Lung (tissue), 13 donors: ENCODE results near the gene NPIPB6. TPM values are rescaled to one million over a fixed set of nuclear protein-coding genes. Genes with fewer than 3 reads are reported as not detected.

Experiments used
- ATAC-seq: fragments of 200-7000 bp; cut with Tn5 transposase; one replicate; pipeline ENCODE4 v1.9.1; 2020; ENCODE audit warnings: moderate number of reproducible peaks; ENCODE audit not compliant: insufficient read depth, low FRiP score
- DNase-seq, 3 donors: peaks; one replicate each; pipeline ENCODE4 v3.0.0-alpha.2; 2013 to 2017
- H3K27ac ChIP-seq, 2 donors: one replicate each; pipeline ENCODE4 v1.5.1; 2013; ENCODE audit warnings: mild to moderate bottlenecking in 2 of 2, moderate library complexity in 2 of 2, control low read depth in 1 of 2, inconsistent platforms in 1 of 2, low read depth in 1 of 2, low read length in 1 of 2
- H3K27me3 ChIP-seq, 3 donors: one replicate each; pipeline ENCODE4 v1.5.1; 2013; ENCODE audit warnings: low read length in 2 of 3; ENCODE audit not compliant: control insufficient read depth in 3 of 3, insufficient read depth in 3 of 3
- H3K36me3 ChIP-seq, 4 donors: one replicate each; pipeline ENCODE4 v1.5.1; 2013; ENCODE audit warnings: low read length in 4 of 4, mild to moderate bottlenecking in 1 of 4, moderate library complexity in 1 of 4; ENCODE audit not compliant: control insufficient read depth in 4 of 4, insufficient read depth in 4 of 4
- H3K4me1 ChIP-seq, 5 donors: one replicate each; pipeline ENCODE4 v1.5.1; 2013; ENCODE audit warnings: low read length in 5 of 5, mild to moderate bottlenecking in 2 of 5, moderate library complexity in 1 of 5; ENCODE audit not compliant: control insufficient read depth in 5 of 5, insufficient read depth in 5 of 5
- H3K4me3 ChIP-seq: one replicate; pipeline ENCODE4 v1.5.1; 2013; ENCODE audit warnings: mild to moderate bottlenecking, control low read depth, moderate library complexity
- H3K9ac ChIP-seq, 2 donors: one replicate each; pipeline ENCODE4 v1.5.1; 2013; ENCODE audit warnings: low read length in 2 of 2, control low read depth in 1 of 2; ENCODE audit not compliant: insufficient read depth in 1 of 2
- H3K9me3 ChIP-seq, 4 donors: one replicate each; pipeline ENCODE4 v1.5.1; 2013; ENCODE audit warnings: low read length in 3 of 4, mild to moderate bottlenecking in 1 of 4, moderate library complexity in 1 of 4; ENCODE audit not compliant: control insufficient read depth in 4 of 4, insufficient read depth in 3 of 4
- CTCF ChIP-seq: IDR thresholded peaks from 2 replicates; pipeline ENCODE4 v1.5.1; 2012; ENCODE audit warnings: mild to moderate bottlenecking; ENCODE audit errors: control extremely low read depth, extremely low read depth
- WGBS, 2 donors: extraction: QIAGEN DNeasy Blood & Tissue Kit; methylation state at CpG; one replicate each; pipeline ENCODE4 v1.1.7; 2013; 5-methylcytosine and 5-hydroxymethylcytosine counted together
- polyA plus RNA-seq, 2 donors: library from polyadenylated mRNA; stranded (reverse); fragments of 200-250 nt; gene quantifications; one replicate each; pipeline ENCODE4 v1.2.1, GENCODE V29; 2013
- small RNA-seq: library from RNA; depleted of rRNA; stranded (forward); fragments of <200 nt; gene quantifications from one replicate; pipeline ENCODE3, GENCODE V24; 2014; ENCODE audit warnings: low replicate concordance
- total RNA-seq, 2 donors: library from RNA; depleted of rRNA in 1 of 2; stranded (reverse); fragments of >200 nt in 1 of 2; gene quantifications; one replicate each; pipeline ENCODE4 v1.2.1, GENCODE V29; 2014 to 2021
- donor health status: control.
- donor health status: control.
- donor health status: Bipolar disorder and iron deficiency.
- donor health status: healthy.
- donor health status: DM: yes; HTN: yes; CAD: no.

NPIPB6 gene
- total and polyA plus RNA-seq, 4 donors, result 0.14 to 6.1 (median 1.4) TPM

GRCh38 chr16:28292731-28293600 is 70.3 kb downstream of the NPIPB6 start:
- TF ChIP-seq CTCF, result no peak
- DNase-seq (peak; percentile 65 to 79 (median 74)), ATAC-seq (no peak)
- Histone ChIP-seq H3K4me3 (peak overlapping the region; percentile 57), H3K27me3 (peaks cover 0 to 3% (median 0%) of the 10 kb centered on the region in 3 donors), H3K36me3 (no peaks in the 10 kb centered on the region), H3K9ac (peak overlapping the region; percentile 5 to 73), H3K4me1 (peaks cover 0 to 6% (median 4%) of the 10 kb centered on the region in 5 donors), H3K9me3 (no peaks in the 10 kb centered on the region), H3K27ac (no peak overlapping the region)
- 1% methylated on average over 51 to 60 of the region's 60 CpGs for WGBS, 2 donors

Small RNAs within 50 kb of the gene (small RNA-seq; reads per million reads assigned to genes)
- gene AC138904.2 (not detected), gene MIR6862-1 (not detected)

Other genes starting within 250 kb of the NPIPB6 start
- 100 to 1,000 TPM in 1 of 2 donors, 10 to 100 TPM in 1; 86.2 to 166 TPM for gene XPO6, start 151.5 kb downstream of the NPIPB6 start, total RNA-seq
- 100 to 1,000 TPM in 1 of 2 donors, 10 to 100 TPM in 1; 52.9 to 172 TPM for gene XPO6, start 151.5 kb downstream of the NPIPB6 start, polyA plus RNA-seq
- 1 to 10 TPM; 2.7 TPM for gene SBK1, start 71.0 kb downstream of the NPIPB6 start, total RNA-seq
- gene SBK1, start 71.0 kb downstream of the NPIPB6 start, polyA plus RNA-seq, result 1 to 10 TPM in 1 of 2 donors, under 1 TPM in 1; 0.90 to 1.8 TPM
- gene EIF3CL, start 40.3 kb upstream of the NPIPB6 start, total RNA-seq, result 10 to 100 TPM; 56.8 to 95.8 TPM
- gene EIF3CL, start 40.3 kb upstream of the NPIPB6 start, polyA plus RNA-seq, result 10 to 100 TPM; 45.9 to 60.5 TPM
- gene NPIPB7, start 108.8 kb upstream of the NPIPB6 start, total RNA-seq, result not detected
- under 1 TPM; 0.21 to 0.28 TPM for gene NPIPB7, start 108.8 kb upstream of the NPIPB6 start, polyA plus RNA-seq
- 10 to 100 TPM; 42.4 to 64.8 TPM for gene CLN3, start 128.6 kb upstream of the NPIPB6 start, total RNA-seq
- 10 to 100 TPM; 50.1 to 62.2 TPM for gene CLN3, start 128.6 kb upstream of the NPIPB6 start, polyA plus RNA-seq
- 10 to 100 TPM in 1 of 2 donors, 1 to 10 TPM in 1; 8.0 to 24.7 TPM for gene APOBR, start 131.1 kb upstream of the NPIPB6 start, total RNA-seq
- 10 to 100 TPM; 26.0 to 43.2 TPM for gene APOBR, start 131.1 kb upstream of the NPIPB6 start, polyA plus RNA-seq
- gene IL27, start 143.3 kb upstream of the NPIPB6 start, total RNA-seq, result 1 to 10 TPM in 1 of 2 donors, not detected in 1; 1.1 TPM
- 1 to 10 TPM in 1 of 2 donors, under 1 TPM in 1; 0.37 to 1.8 TPM for gene IL27, start 143.3 kb upstream of the NPIPB6 start, polyA plus RNA-seq
- 100 to 1,000 TPM in 1 of 2 donors, 1 to 10 TPM in 1; 8.0 to 212 TPM for gene NUPR1, start 175.5 kb upstream of the NPIPB6 start, total RNA-seq
- 100 to 1,000 TPM; 192 to 828 TPM for gene NUPR1, start 175.5 kb upstream of the NPIPB6 start, polyA plus RNA-seq
- gene SGF29, start 190.4 kb upstream of the NPIPB6 start, total RNA-seq, result 10 to 100 TPM; 17.8 to 30.4 TPM
- gene SGF29, start 190.4 kb upstream of the NPIPB6 start, polyA plus RNA-seq, result 10 to 100 TPM; 18.5 to 46.6 TPM
- gene SULT1A2, start 233.5 kb upstream of the NPIPB6 start, total RNA-seq, result 1 to 10 TPM; 3.7 to 6.4 TPM
- gene SULT1A2, start 233.5 kb upstream of the NPIPB6 start, polyA plus RNA-seq, result 10 to 100 TPM in 1 of 2 donors, 1 to 10 TPM in 1; 5.7 to 14.2 TPM
- gene SULT1A1, start 246.5 kb upstream of the NPIPB6 start, total RNA-seq, result 10 to 100 TPM; 37.3 to 43.1 TPM
- gene SULT1A1, start 246.5 kb upstream of the NPIPB6 start, polyA plus RNA-seq, result 100 to 1,000 TPM in 1 of 2 donors, 10 to 100 TPM in 1; 34.6 to 118 TPM